Stimulated activated CD8-positive, alpha-beta memory T cell treated with anti-CD3 and anti-CD28 coated beads, Interleukin-7, amount 100 ng/mL, for 1 hour (primary cell): Measurements from ENCODE around the gene TSPAN10.
"Not testable (repeated sequence)": the region's sequence is repeated elsewhere in the genome, so short reads cannot be mapped to it uniquely, and the experiment has no call there.

ENCODE experiments used
- DNase-seq, 2 donors: peaks; one replicate each; pipeline ENCODE4 v3.0.0-alpha.2; 2020; ENCODE audit warnings: low read depth in 2 of 2

TSPAN10 gene

DNA sequence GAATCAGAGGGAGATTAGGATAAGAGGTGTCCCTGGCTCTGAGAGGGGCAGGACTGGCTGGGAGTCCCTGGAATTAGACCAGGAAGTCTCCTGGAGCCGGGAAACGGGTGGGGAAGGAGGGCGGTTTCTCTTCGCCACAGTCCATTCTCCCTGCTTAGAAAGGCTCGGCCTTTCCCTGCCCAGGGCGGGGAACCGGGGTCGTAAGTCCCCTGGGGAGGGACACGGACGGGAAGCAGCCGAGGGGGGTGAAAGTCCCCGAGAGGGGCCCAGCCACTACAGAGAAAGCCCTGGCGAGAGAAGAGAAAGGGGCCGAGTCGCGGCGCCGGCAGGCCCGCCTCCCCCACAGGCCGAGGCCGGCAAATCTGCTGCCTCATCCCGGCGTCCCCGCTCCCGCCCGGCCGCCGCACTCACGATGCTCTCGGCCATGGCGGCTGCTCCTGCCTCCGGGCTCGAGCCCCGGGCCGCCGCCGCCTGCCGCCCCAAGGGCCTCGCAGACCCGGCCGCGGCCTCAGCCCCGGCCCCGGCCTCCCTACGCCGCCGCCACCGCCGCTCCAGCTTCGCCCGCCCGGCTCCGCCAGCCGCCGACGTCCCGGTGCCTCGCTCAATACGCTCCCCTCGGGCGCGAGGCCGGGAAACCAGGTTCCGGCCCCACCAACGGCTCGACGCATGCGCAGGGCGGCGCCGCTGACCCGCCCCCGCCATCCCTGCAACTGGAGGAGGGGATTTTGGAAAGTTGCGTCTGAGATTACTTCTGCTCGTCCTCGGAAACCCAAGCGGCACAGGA, at the start of gene TSPAN10, which contains the start of gene NPLOC4:
TSS of gene TSPAN10 (plus strand) at position 692 of the 784 bp plus-strand sequence. CDS start 5,217 bp downstream, outside the sequence.
TSS of gene NPLOC4 (minus strand) at position 608 of the 784 bp plus-strand sequence. CDS start at position 426, 182 bp downstream.
- DNase-seq = peak; percentile 72 to 74

DNA sequence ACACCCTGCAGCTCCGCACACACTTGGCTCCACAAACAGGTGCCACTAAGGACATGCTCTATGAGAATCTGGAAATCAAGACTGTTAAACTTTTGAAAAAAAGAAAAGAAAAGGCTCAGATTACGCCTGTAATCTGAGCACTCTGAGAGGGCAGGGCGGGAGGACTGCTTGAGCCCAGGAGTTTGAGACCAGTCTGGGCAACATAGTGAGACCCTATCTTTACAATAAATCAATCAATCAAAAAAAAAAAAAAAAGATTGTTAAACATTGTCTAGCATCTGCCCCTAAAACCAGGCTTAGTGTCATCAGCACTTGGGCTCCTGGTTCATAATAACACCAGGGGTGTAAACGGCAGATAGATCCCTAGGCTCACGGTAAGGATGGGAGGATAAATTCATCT, 47.4 kb upstream of the TSPAN10 start:
- DNase-seq = no peak

- no peak for DNase-seq
Measured at GRCh38 chr17:81590121-81590520, 46.9 kb upstream of the TSPAN10 start.

GRCh38 chr17:81591971-81592370, 45.0 kb upstream of the TSPAN10 start:
- DNase-seq = no peak

- DNase-seq = no peak
Measured at GRCh38 chr17:81593105-81593871, 43.7 kb upstream of the TSPAN10 start.

DNA sequence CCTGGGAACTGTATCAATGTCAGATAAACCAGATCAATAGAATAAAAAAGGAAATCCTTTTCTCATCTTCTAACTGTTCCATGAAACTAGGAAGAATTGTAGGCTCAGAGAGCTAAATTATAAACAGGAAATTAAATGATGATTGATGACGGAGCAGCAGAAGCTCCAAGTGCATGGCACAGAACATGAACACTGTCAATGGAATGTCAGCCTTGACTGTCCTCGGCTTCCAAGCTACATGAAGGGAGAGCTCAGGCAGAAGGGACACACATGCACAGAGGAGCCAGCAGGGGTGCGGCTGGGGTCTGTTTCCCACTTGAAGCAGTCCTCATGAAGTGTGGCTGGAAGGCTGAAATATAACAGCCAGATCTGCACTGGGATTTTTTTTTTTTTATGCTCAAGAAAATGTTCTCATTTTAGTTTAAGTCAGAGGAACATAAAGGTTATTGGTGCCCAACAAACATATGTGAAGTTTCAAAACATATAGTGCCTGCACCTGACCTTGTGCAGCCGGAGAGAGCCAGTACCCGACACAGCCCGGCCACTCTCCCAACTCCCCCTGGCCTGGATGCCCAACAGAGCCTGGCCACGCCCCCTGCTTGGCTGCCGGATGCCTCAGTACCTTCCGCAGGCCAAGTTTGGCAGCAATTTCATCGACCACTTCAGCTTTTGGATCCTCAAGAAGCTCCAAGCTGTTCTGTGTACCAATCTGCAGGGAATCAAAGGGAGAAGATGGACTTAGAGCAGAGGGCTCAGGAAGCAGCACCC, 37.1 kb upstream of the TSPAN10 start:
- no peak for DNase-seq

- DNase-seq = peak; percentile 9 to 11
Measured at GRCh38 chr17:81601525-81602120, 35.4 kb upstream of the TSPAN10 start.

- DNase-seq = no peak
Measured at GRCh38 chr17:81603846-81604610, 33.0 kb upstream of the TSPAN10 start.

GRCh38 chr17:81607431-81607830, 29.6 kb upstream of the TSPAN10 start:
- no peak for DNase-seq

GRCh38 chr17:81608082-81608481, 28.9 kb upstream of the TSPAN10 start:
- DNase-seq = no peak

DNA sequence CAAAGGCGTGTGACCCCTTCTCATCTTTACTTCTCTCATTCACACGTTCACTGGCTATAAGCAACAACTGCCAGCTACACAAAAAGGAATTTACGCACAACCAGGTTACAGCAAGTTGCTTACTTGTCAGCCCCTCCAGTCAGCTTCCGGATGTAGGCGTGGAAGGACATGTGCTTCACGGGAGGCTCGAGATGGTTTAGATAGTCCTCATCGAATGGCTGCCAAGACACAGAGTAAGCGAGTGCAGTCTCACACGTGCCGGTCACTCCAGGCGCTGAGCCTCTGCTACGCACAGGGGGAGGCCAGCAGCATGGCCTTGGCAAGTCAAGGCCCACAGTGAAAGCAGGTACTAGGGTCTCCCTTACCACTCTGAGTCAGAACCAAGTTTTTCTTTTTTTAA, 28.4 kb upstream of the TSPAN10 start:
- no peak for DNase-seq

GRCh38 chr17:81609541-81610311, 27.3 kb upstream of the TSPAN10 start:
- DNase-seq = no peak

DNA sequence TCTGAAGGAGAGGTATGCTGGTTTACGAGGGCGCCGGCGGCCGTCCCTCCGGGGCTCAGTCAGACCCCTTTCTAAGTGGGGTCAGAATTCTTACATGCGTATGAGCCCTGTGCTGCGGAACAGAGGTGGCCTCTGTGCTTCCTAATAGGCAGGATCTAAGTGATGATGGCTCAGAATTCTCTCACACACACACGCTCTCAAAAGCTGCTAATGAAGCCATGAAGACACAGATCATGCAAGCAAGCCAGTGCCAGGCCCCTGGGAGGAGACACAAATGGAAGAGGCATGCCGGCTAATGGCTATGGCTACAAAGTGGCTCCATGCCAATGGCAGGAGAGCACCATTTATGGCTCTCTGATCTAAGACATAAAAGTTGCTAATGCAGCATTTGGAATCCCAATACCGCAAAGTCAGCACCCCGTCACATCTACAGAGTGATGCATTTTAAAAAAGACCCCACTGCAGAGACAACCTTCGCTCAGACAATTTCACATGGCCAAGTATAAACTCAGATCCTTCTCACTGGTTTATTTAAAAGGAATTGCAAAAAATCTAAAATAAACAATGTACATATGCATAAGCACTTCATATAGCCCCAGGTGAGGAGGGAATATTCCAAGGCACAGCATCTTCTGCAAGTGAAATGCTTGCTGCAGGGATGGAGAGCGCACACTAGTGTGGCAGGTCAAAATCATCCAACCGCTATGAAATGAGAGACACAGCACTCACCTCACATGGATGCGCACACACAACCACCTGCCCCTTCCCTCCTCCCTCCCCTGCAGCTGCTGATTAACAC, 24.6 kb upstream of the TSPAN10 start:
- no peak for DNase-seq

DNA sequence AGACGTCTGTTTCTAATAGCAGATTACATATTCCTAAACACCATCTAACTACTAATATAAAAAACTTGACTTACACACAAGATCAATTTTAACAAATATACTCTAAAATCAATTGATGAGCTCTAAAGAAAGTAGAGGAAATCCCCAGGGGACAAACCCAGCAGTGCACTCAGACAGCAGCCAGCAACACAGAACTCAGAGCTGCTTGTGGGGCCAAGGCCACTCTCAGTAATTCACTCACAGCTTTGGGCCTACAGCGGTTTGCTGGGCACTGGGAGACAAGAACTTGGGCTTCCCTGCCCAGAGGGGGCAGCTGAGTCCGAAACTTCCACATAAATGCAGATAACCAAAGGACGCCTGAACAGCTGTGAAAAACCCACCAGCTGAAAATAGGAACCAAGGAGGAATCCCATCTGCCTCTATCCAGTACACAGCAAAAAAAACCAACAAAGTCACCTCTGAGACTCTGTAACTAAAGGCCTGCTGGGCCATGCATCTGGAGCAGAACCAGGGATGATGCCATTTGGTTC, 21.5 kb upstream of the TSPAN10 start:
- no peak for DNase-seq

DNA sequence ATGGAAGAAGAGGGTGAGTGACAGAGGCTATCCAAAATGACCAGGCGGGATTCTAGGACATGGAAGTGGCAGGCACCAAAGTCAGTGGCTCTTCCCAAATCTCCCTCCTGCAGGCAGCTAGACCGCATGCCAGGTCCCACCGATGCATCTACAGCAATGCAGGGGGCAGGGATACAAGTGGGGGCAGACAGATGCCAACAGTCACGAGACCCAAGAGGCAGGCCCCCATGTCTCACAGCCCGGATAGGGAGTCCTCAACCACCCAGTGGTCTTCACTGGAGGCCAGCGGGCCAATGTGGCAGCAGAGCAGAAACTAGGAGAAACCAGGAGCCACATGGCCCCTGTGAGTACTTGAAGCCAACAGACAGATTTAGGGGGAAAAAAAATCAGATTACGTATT, 20.1 kb upstream of the TSPAN10 start:
- DNase-seq = no peak

- not testable (repeated sequence) for DNase-seq
Measured at GRCh38 chr17:81618307-81618706, 18.7 kb upstream of the TSPAN10 start.

- DNase-seq = no peak
Measured at GRCh38 chr17:81621494-81622130, 15.4 kb upstream of the TSPAN10 start.

GRCh38 chr17:81630274-81630673, 6.7 kb upstream of the TSPAN10 start:
- DNase-seq = no peak

DNA sequence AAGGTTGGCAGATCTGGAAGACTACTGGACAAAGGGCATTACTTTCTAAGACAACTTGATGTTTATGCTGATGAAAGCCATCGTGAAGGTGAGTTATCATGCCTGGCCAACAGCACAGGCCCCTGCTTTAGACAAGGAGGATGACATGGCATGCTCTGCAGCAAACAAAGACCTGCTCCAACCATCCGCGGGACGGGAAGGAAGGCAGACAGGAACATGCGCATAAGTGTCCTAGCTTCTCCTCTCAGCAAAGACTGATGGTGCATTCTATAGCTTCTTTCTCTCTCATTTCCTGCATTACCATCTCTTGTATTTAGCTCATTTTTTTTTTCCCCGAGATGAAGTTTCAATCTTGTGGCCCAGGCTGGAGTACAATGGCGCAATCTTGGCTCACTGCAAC, 5.5 kb upstream of the TSPAN10 start:
- no peak for DNase-seq
